RWPE2 (cell line): ENCODE results near the gene FUT2.

Experiments used
- ATAC-seq: fragments of 200-7000 bp; cut with Tn5 transposase; 3 replicates; pipeline ENCODE4 v1.9.1; 2021; ENCODE audit warnings: low read depth
- DNase-seq: peaks from one replicate; pipeline ENCODE4 v3.0.0-alpha.2; 2020; ENCODE audit warnings: low spot score
- H3K27ac ChIP-seq: fragments of 450-650 bp; 2 replicates; pipeline ENCODE4 v1.5.1; 2017; ENCODE audit warnings: mild to moderate bottlenecking; ENCODE audit not compliant: poor library complexity, severe bottlenecking
- H3K27me3 ChIP-seq: fragments of 250-450 bp; sonication (Bioruptor Pico); 2 replicates; pipeline ENCODE4 v1.5.1; 2021; ENCODE audit warnings: mild to moderate bottlenecking, moderate library complexity; ENCODE audit not compliant: insufficient read depth, poor library complexity, severe bottlenecking
- H3K36me3 ChIP-seq: fragments of 250-450 bp; sonication (Bioruptor Pico); 2 replicates; pipeline ENCODE4 v1.5.1; 2020; ENCODE audit warnings: low read depth, mild to moderate bottlenecking, moderate library complexity
- H3K4me1 ChIP-seq: fragments of 250-450 bp; sonication (Bioruptor Pico); 2 replicates; pipeline ENCODE4 v1.5.1; 2021; ENCODE audit warnings: mild to moderate bottlenecking, moderate library complexity; ENCODE audit not compliant: insufficient read depth, poor library complexity, severe bottlenecking
- H3K4me3 ChIP-seq: fragments of 250-450 bp; sonication (Bioruptor Pico); 2 replicates; pipeline ENCODE4 v1.5.1; 2021; ENCODE audit warnings: mild to moderate bottlenecking, moderate library complexity; ENCODE audit not compliant: severe bottlenecking
- H3K9me3 ChIP-seq: fragments of 250-450 bp; sonication (Bioruptor Pico); 2 replicates; pipeline ENCODE4 v1.5.1; 2021; ENCODE audit warnings: mild to moderate bottlenecking, moderate library complexity; ENCODE audit not compliant: severe bottlenecking
- CTCF ChIP-seq: fragments of 450-650 bp; IDR thresholded peaks from one replicate; pipeline ENCODE4 v1.5.1; 2017; ENCODE audit warnings: mild to moderate bottlenecking, moderate library complexity; ENCODE audit not compliant: poor library complexity, severe bottlenecking

The FUT2 gene

GRCh38 chr19:48702701-48703100, 6.9 kb downstream of the FUT2 start:
- Histone ChIP-seq H3K27ac (no peak overlapping the region), H3K4me1 (no peaks in the 10 kb centered on the region), H3K9me3 (no peaks in the 10 kb centered on the region), H3K4me3 (no peak overlapping the region), H3K36me3 (no peaks in the 10 kb centered on the region), H3K27me3 (no peaks in the 10 kb centered on the region)
- no peak for ATAC-seq
- no peak for TF ChIP-seq CTCF
- DNase-seq: no peak

- H3K27me3 ChIP-seq: no peaks in the 10 kb centered on the region
Observed at GRCh38 chr19:48703316-48703715, 7.5 kb downstream of the FUT2 start.

GRCh38 chr19:48705431-48705830, 9.7 kb downstream of the FUT2 start:
- DNase-seq: no peak
- Histone ChIP-seq H3K4me1 (no peaks in the 10 kb centered on the region), H3K9me3 (no peaks in the 10 kb centered on the region), H3K27me3 (no peaks in the 10 kb centered on the region), H3K36me3 (no peaks in the 10 kb centered on the region), H3K4me3 (no peak overlapping the region), H3K27ac (no peak overlapping the region)
- ATAC-seq: no peak
- TF ChIP-seq CTCF: no peak

More at GRCh38 chr19:48703316-48703715, 7.5 kb downstream of the FUT2 start:
- DNase-seq (no peak), ATAC-seq (no peak)
- Histone ChIP-seq H3K4me1 (no peaks in the 10 kb centered on the region), H3K9me3 (no peaks in the 10 kb centered on the region), H3K36me3 (no peaks in the 10 kb centered on the region), H3K27ac (no peak overlapping the region), H3K4me3 (no peak overlapping the region)
- TF ChIP-seq CTCF: no peak

GRCh38 chr19:48708471-48708870, 12.7 kb downstream of the FUT2 start:
- H3K4me3 ChIP-seq: no peak overlapping the region
- peaks cover 5% of the 10 kb centered on the region for H3K4me1 ChIP-seq
- H3K27me3 ChIP-seq: no peaks in the 10 kb centered on the region
- DNase-seq: no peak
- H3K27ac ChIP-seq: no peak overlapping the region
- ATAC-seq: no peak
- TF ChIP-seq CTCF: no peak
- no peaks in the 10 kb centered on the region for H3K36me3 ChIP-seq
- no peaks in the 10 kb centered on the region for H3K9me3 ChIP-seq

GRCh38 chr19:48711106-48711662, 15.4 kb downstream of the FUT2 start:
- ATAC-seq (no peak), DNase-seq (no peak)
- Histone ChIP-seq H3K27ac (no peak overlapping the region), H3K27me3 (no peaks in the 10 kb centered on the region), H3K4me1 (peaks cover 5% of the 10 kb centered on the region), H3K9me3 (no peaks in the 10 kb centered on the region), H3K36me3 (no peaks in the 10 kb centered on the region), H3K4me3 (no peak overlapping the region)
- TF ChIP-seq CTCF: no peak
